H1 (cell line): ENCODE results near the gene NR1H3. TPM values are rescaled to one million over a fixed set of nuclear protein-coding genes. Genes with fewer than 3 reads are reported as not detected.

Experiments used
- CTCF ChIA-PET: fragments of 300-600 bp; sonication (Branson Sonifier 250); formaldehyde crosslinking; loops from one replicate; lab custom pipeline; 2021; ENCODE audit not compliant: partially characterized antibody; lab: Charles Lee
- POLR2A ChIA-PET: fragments of 300-600 bp; sonication (Branson Sonifier 250); formaldehyde crosslinking; loops from one replicate; lab custom pipeline; 2021; ENCODE audit warnings: inconsistent platforms; ENCODE audit not compliant: partially characterized antibody; lab: Charles Lee
- DNase-seq, 2 experiments: peaks; one replicate each; pipeline versions ENCODE4 v3.0.0 to v3.0.0-alpha.2; 2010 to 2022; ENCODE audit warnings: low spot score in 2 of 2, low read depth in 1 of 2, mixed read lengths in 1 of 2
- FAIRE-seq: peaks from 2 replicates; lab custom pipeline; 2011; peaks lifted over from hg19 to GRCh38; lab: Jason Lieb, UNC
- H2AFZ ChIP-seq: 2 replicates; pipeline ENCODE4 v1.8.1; 2012; ENCODE audit warnings: low read length, inconsistent platforms
- H2AK5ac ChIP-seq: 2 replicates; pipeline ENCODE4 v1.6.1; 2013; ENCODE audit warnings: low read depth, low read length
- H2BK120ac ChIP-seq: replicated peaks from 2 replicates; pipeline ENCODE3; 2013; ENCODE audit warnings: low read depth, low read length, inconsistent platforms
- H2BK12ac ChIP-seq: 2 replicates; pipeline ENCODE4 v1.6.1; 2013; ENCODE audit warnings: low read depth, low read length
- H2BK15ac ChIP-seq: 2 replicates; pipeline ENCODE4 v1.6.1; 2013; ENCODE audit warnings: low read length
- H2BK20ac ChIP-seq: 2 replicates; pipeline ENCODE4 v1.6.1; 2013; ENCODE audit warnings: low read length
- H2BK5ac ChIP-seq: 2 replicates; pipeline ENCODE4 v1.6.1; 2013; ENCODE audit warnings: low read depth, low read length
- H3K14ac ChIP-seq: 2 replicates; pipeline ENCODE4 v1.6.1; 2013; ENCODE audit warnings: inconsistent platforms; ENCODE audit not compliant: insufficient read length
- H3K18ac ChIP-seq: 2 replicates; pipeline ENCODE4 v1.6.1; 2013; ENCODE audit warnings: low read length; ENCODE audit errors: extremely low read depth
- H3K23ac ChIP-seq: 2 replicates; pipeline ENCODE4 v1.6.1; 2013; ENCODE audit warnings: inconsistent platforms; ENCODE audit not compliant: insufficient read length
- H3K23me2 ChIP-seq: 2 replicates; pipeline ENCODE4 v1.6.1; 2013; ENCODE audit warnings: low read depth, low read length
- H3K27ac ChIP-seq: 2 replicates; pipeline ENCODE4 v1.6.1; 2011; ENCODE audit warnings: low read depth, low read length, inconsistent platforms
- H3K27me3 ChIP-seq, 4 experiments: replicated peaks in 1 of 4; 1 replicate in 1 of 4; 2 replicates in 3 of 4; pipeline versions ENCODE4 v1.6.1 to v1.8.1; 2011 to 2013; ENCODE audit warnings: low read length in 3 of 4, mild to moderate bottlenecking in 3 of 4, inconsistent platforms in 2 of 4, mixed read lengths in 2 of 4, moderate library complexity in 1 of 4; ENCODE audit not compliant: control insufficient read depth in 3 of 4, insufficient read depth in 3 of 4; ENCODE audit errors: extremely low read depth in 1 of 4
- H3K36me3 ChIP-seq, 4 experiments: 2 replicates each; pipeline versions ENCODE4 v1.6.1 to v1.8.1; 2011 to 2013; ENCODE audit warnings: mild to moderate bottlenecking in 4 of 4, low read length in 3 of 4, moderate library complexity in 2 of 4, control low read depth in 1 of 4, inconsistent platforms in 1 of 4; ENCODE audit not compliant: insufficient read depth in 4 of 4, control insufficient read depth in 2 of 4
- H3K4ac ChIP-seq: replicated peaks from 2 replicates; pipeline ENCODE3; 2013; ENCODE audit warnings: low read length, low read depth, mixed read lengths, inconsistent platforms; ENCODE audit not compliant: insufficient read length
- H3K4me1 ChIP-seq, 4 experiments: replicated peaks in 1 of 4; 1 replicate in 1 of 4; 2 replicates in 3 of 4; pipeline versions ENCODE4 v1.6.1 to v1.8.1; 2011 to 2013; ENCODE audit warnings: low read length in 3 of 4, inconsistent platforms in 2 of 4, mixed read lengths in 1 of 4; ENCODE audit not compliant: insufficient read depth in 4 of 4, control insufficient read depth in 3 of 4
- H3K4me2 ChIP-seq, 2 experiments: 2 replicates each; pipeline versions ENCODE4 v1.6.1 to v1.8.1; 2011 to 2013; ENCODE audit warnings: low read depth in 2 of 2, low read length in 2 of 2, control low read depth in 1 of 2, inconsistent platforms in 1 of 2, mild to moderate bottlenecking in 1 of 2; ENCODE audit not compliant: insufficient read depth in 1 of 2
- H3K4me3 ChIP-seq, 4 experiments: fragments of 200-600, 300-600 bp in 1 of 4; sonication (generic), shearing (Covaris generic), sonication (Bioruptor Twin) in 1 of 4; 2 replicates each; pipeline versions ENCODE4 v1.5.1 to v1.8.1; 2011 to 2016; ENCODE audit warnings: low read length in 4 of 4, low read depth in 3 of 4, control low read depth in 2 of 4, inconsistent platforms in 2 of 4, mild to moderate bottlenecking in 2 of 4, mixed read lengths in 1 of 4, moderate library complexity in 1 of 4; ENCODE audit not compliant: insufficient read depth in 2 of 4; ENCODE audit errors: extremely low read depth in 1 of 4
- H3K56ac ChIP-seq: replicated peaks from 2 replicates; pipeline ENCODE3; 2013; ENCODE audit warnings: low read depth, mild to moderate bottlenecking, mixed read lengths, low read length, inconsistent platforms; ENCODE audit not compliant: insufficient read length
- H3K79me1 ChIP-seq: 2 replicates; pipeline ENCODE4 v1.6.1; 2013; ENCODE audit warnings: low read depth, low read length, control low read depth
- H3K79me2 ChIP-seq, 2 experiments: 2 replicates each; pipeline versions ENCODE4 v1.6.1 to v1.8.1; 2012 to 2013; ENCODE audit warnings: low read length in 2 of 2, mild to moderate bottlenecking in 2 of 2, inconsistent platforms in 1 of 2; ENCODE audit not compliant: insufficient read depth in 2 of 2, control insufficient read depth in 1 of 2
- H3K9ac ChIP-seq, 4 experiments: replicated peaks in 1 of 4; 1 replicate in 1 of 4; 2 replicates in 3 of 4; pipeline versions ENCODE4 v1.6.1 to v1.8.1; 2011 to 2013; ENCODE audit warnings: low read depth in 3 of 4, low read length in 3 of 4, control low read depth in 2 of 4, mild to moderate bottlenecking in 2 of 4, moderate library complexity in 2 of 4, inconsistent platforms in 1 of 4; ENCODE audit errors: extremely low read depth in 1 of 4
- H3K9me3 ChIP-seq, 2 experiments: 2 replicates each; pipeline versions ENCODE4 v1.6.1 to v1.8.1; 2012 to 2013; ENCODE audit warnings: mild to moderate bottlenecking in 2 of 2, moderate library complexity in 2 of 2, control low read depth in 1 of 2, inconsistent platforms in 1 of 2, low read depth in 1 of 2, low read length in 1 of 2, mixed read lengths in 1 of 2; ENCODE audit not compliant: insufficient read depth in 2 of 2
- H4K20me1 ChIP-seq, 2 experiments: replicated peaks in 1 of 2; 2 replicates each; pipeline versions ENCODE3 to v1.8.1; 2011 to 2013; ENCODE audit warnings: inconsistent platforms in 2 of 2, low read length in 2 of 2, mild to moderate bottlenecking in 1 of 2; ENCODE audit not compliant: insufficient read depth in 2 of 2, control insufficient read depth in 1 of 2
- H4K5ac ChIP-seq: 2 replicates; pipeline ENCODE4 v1.6.1; 2013; ENCODE audit warnings: low read length, low read depth, mixed read lengths, inconsistent platforms; ENCODE audit not compliant: insufficient read length
- H4K8ac ChIP-seq: 2 replicates; pipeline ENCODE4 v1.8.0; 2013; ENCODE audit warnings: mild to moderate bottlenecking, moderate library complexity, low read length, inconsistent platforms; ENCODE audit not compliant: insufficient read depth; ENCODE audit errors: extremely low read depth
- H4K91ac ChIP-seq: replicated peaks from 2 replicates; pipeline ENCODE3; 2013; ENCODE audit warnings: low read length, mixed read lengths, inconsistent platforms; ENCODE audit not compliant: insufficient read length
- CBX5 ChIP-seq: fragments of 300-800, 300-1000 bp; sonication (generic); IDR thresholded peaks from 2 replicates; pipeline ENCODE4 v1.7.1; 2016; ENCODE audit warnings: antibody characterized with exemption, low read length, low read depth
- E2F6 ChIP-seq: IDR thresholded peaks from 2 replicates; pipeline ENCODE4 v1.6.1; 2012; ENCODE audit warnings: inconsistent platforms
- FOSL1 ChIP-seq: IDR thresholded peaks from 2 replicates; pipeline ENCODE4 v1.6.1; 2011; ENCODE audit warnings: mild to moderate bottlenecking, low read depth, low read length, moderate library complexity; ENCODE audit not compliant: insufficient read depth
- GTF2F1 ChIP-seq: IDR thresholded peaks from 2 replicates; pipeline ENCODE4 v1.6.1; 2012; ENCODE audit warnings: low read depth, low read length, improper control_type of control experiment, borderline replicate concordance
- HDAC6 ChIP-seq: IDR thresholded peaks from one replicate; pipeline ENCODE4 v1.7.1; 2012; ENCODE audit warnings: low read depth, mild to moderate bottlenecking, inconsistent platforms, low read length, moderate library complexity
- MAX ChIP-seq: IDR thresholded peaks from 2 replicates; pipeline ENCODE4 v1.6.1; 2012; ENCODE audit warnings: inconsistent platforms
- PHF8 ChIP-seq: fragments of 200-600 bp; sonication (generic); conservative IDR thresholded peaks from 2 replicates; pipeline ENCODE4 v1.7.1; 2012; ENCODE audit warnings: low read depth, mild to moderate bottlenecking, inconsistent platforms, low read length, moderate library complexity
- POLR2AphosphoS5 ChIP-seq: IDR thresholded peaks from 2 replicates; pipeline ENCODE4 v1.6.1; 2011; ENCODE audit warnings: low read depth, low read length
- POU5F1 ChIP-seq: IDR thresholded peaks from 2 replicates; pipeline ENCODE4 v1.6.1; 2011; ENCODE audit warnings: low read depth, mild to moderate bottlenecking, low read length, moderate library complexity
- RBBP5 ChIP-seq: IDR thresholded peaks from 2 replicates; pipeline ENCODE4 v1.7.1; 2012; ENCODE audit warnings: low read depth, mild to moderate bottlenecking, inconsistent platforms, low read length, moderate library complexity, borderline replicate concordance
- SIN3A ChIP-seq, 2 experiments: IDR thresholded peaks in 1 of 2; conservative IDR thresholded peaks in 1 of 2; 2 replicates each; pipeline ENCODE4 v1.6.1; 2011 to 2012; ENCODE audit warnings: low read length in 2 of 2, improper control_type of control experiment in 1 of 2, low read depth in 1 of 2, mild to moderate bottlenecking in 1 of 2
- SP4 ChIP-seq: IDR thresholded peaks from 2 replicates; pipeline ENCODE4 v1.6.1; 2012; ENCODE audit warnings: low read length, inconsistent platforms
- TBP ChIP-seq: IDR thresholded peaks from 2 replicates; pipeline ENCODE4 v1.6.1; 2011; ENCODE audit warnings: low read depth, low read length, improper control_type of control experiment
- TEAD4 ChIP-seq: IDR thresholded peaks from 2 replicates; pipeline ENCODE4 v1.6.1; 2012; ENCODE audit warnings: low read depth, low read length, inconsistent platforms, mixed read lengths
- WGBS, 2 experiments: shearing (Covaris generic) in 1 of 2; methylation state at CpG; one replicate each; pipeline versions ENCODE4 v1.1.6 to v1.1.7; 2013 to 2015; ENCODE audit warnings: low lambda C conversion rate in 2 of 2, mixed read lengths in 2 of 2, inconsistent platforms in 1 of 2, low coverage in 1 of 2, missing lambda C conversion rate in 1 of 2; ENCODE audit not compliant: insufficient replicate concordance in 2 of 2, insufficient coverage in 1 of 2, insufficient read length in 1 of 2; ENCODE audit errors: extremely low coverage in 1 of 2, missing lambda C conversion rate in 1 of 2; 5-methylcytosine and 5-hydroxymethylcytosine counted together
- polyA plus RNA-seq, 7 experiments: library from polyadenylated mRNA; depleted of rRNA in 3 of 7; stranded (reverse) in 5 of 7; unstranded in 2 of 7; fragments of >200 nt in 5 of 7; fragments of 200-250 nt in 2 of 7; gene quantifications; 1 replicate in 5 of 7; 2 replicates in 1 of 7; 4 replicates in 1 of 7; pipeline versions ENCODE4 v1.2.1 to v1.2.3, GENCODE V29; 2011 to 2013; ENCODE audit warnings: missing spikeins in 2 of 7, mixed read lengths in 2 of 7
- total RNA-seq: library from RNA; stranded (reverse); fragmentation: NEBNext Ultra II Directional; extraction: Animal tissue kit (Norgen Biotek cat#: 25700); gene quantifications from 2 replicates; pipeline ENCODE4 v1.2.1, GENCODE V29; 2021

NR1H3 gene
- total and polyA plus RNA-seq, 2 of the 8 experiments (the other 6 are each of a cell fraction or from before 2014, with no cell fraction given): 19.9 to 42.1 TPM

GRCh38 chr11:47296045-47296444 is 38.2 kb downstream of the NR1H3 start:
- WGBS, 2 experiments: 93% methylated on average over 4 of the region's 4 CpGs; no CpG with 5 or more reads in 1 of the 2 experiments
- no peak overlapping the region for H3K9ac ChIP-seq
- H3K36me3 ChIP-seq: peaks cover 13 to 47% (median 30%) of the 10 kb centered on the region in 4 experiments; a peak in 7 of 8 replicates
- FAIRE-seq (no peak), DNase-seq (no peak)
- H3K4me1 ChIP-seq: no peaks in the 10 kb centered on the region
- no peak overlapping the region for H2BK15ac ChIP-seq
- peaks cover 0 to 1% of the 10 kb centered on the region in 2 experiments for H4K20me1 ChIP-seq
- no peaks in the 10 kb centered on the region for H3K9me3 ChIP-seq
- H3K4ac ChIP-seq: no peak overlapping the region
- no peak overlapping the region for H2BK120ac ChIP-seq
- H3K23me2 ChIP-seq: no peaks in the 10 kb centered on the region
- no peaks in the 10 kb centered on the region for H3K27me3 ChIP-seq
- H4K5ac ChIP-seq: no peak overlapping the region
- POLR2A ChIA-PET: interaction anchor here (1.3 kb wide), 1 partner anchor 10 kb away, joined by 4 read pairs; no protein-coding TSS in a partner anchor
- no peak overlapping the region for H4K8ac ChIP-seq
- H3K27ac ChIP-seq: no peak overlapping the region
- no peak overlapping the region for H2BK12ac ChIP-seq
- H2BK20ac ChIP-seq: no peak overlapping the region
- H3K79me2 ChIP-seq: no peaks in the 10 kb centered on the region
- H2BK5ac ChIP-seq: no peak overlapping the region
- no peak overlapping the region for H3K4me2 ChIP-seq
- H3K56ac ChIP-seq: no peak overlapping the region
- no peak overlapping the region for H3K4me3 ChIP-seq
- no peak overlapping the region for H2AFZ ChIP-seq
- H3K14ac ChIP-seq: no peak overlapping the region
- no peak overlapping the region for H3K18ac ChIP-seq
- H2AK5ac ChIP-seq: no peak overlapping the region
- H3K79me1 ChIP-seq: no peaks in the 10 kb centered on the region
- CTCF ChIA-PET: interaction anchor here (0.6 to 2.8 kb wide), 5 partner anchors 25 to 125 kb away, joined by 3 to 9 read pairs (median 3); no protein-coding TSS in a partner anchor
- no peak overlapping the region for H4K91ac ChIP-seq
- no peak overlapping the region for H3K23ac ChIP-seq
- TF ChIP-seq SP4 (no peak), PHF8 (no peak), HDAC6 (no peak), FOSL1 (no peak), TEAD4 (no peak), GTF2F1 (no peak), POU5F1 (no peak), CBX5 (no peak), RBBP5 (no peak), MAX (no peak), E2F6 (no peak), POLR2AphosphoS5 (no peak), TBP (no peak), SIN3A (conservative IDR thresholded peaks at IDR 0.05 in 1 of 2, IDR thresholded peaks at IDR 0.05 in 1 of 2; ENCODE audit: low read depth in 1 of 2, low read length in 2 of 2) (no peak)
